PC-9 (cell line): ENCODE data around the gene CD74.

Source experiments
- CTCF ChIP-seq: fragments of 200-600 bp; sonication (generic); conservative IDR thresholded peaks from 2 replicates; pipeline ENCODE4 v1.6.1; 2017; ENCODE audit warnings: mixed run types, antibody characterized with exemption, mild to moderate bottlenecking, moderate library complexity
- EZH2 ChIP-seq: fragments of 200-600 bp; sonication (generic); IDR thresholded peaks from 2 replicates; pipeline ENCODE4 v1.8.0; 2017; ENCODE audit warnings: antibody characterized with exemption, low read depth

- TF ChIP-seq EZH2 (no peak), CTCF (no peak)
Observed at GRCh38 chr5:150431574-150431973, 18.9 kb upstream of the CD74 start.
